Body of pancreas (tissue), 4 donors: Measurements from ENCODE around the gene IL6R.

Source experiments
- POLR2A ChIP-seq, 3 donors: fragments of 450-650 bp; IDR thresholded peaks; one replicate each; pipeline ENCODE4 v1.6.1; 2016; ENCODE audit warnings: antibody characterized with exemption in 3 of 3, mild to moderate bottlenecking in 2 of 3
- TF ChIP-seq, protein P1 (sequence below), 7 experiments: fragments of 450-650 bp in 4 of 7; fragments of 200-600 bp in 3 of 7; sonication (generic) in 3 of 7; IDR thresholded peaks; one replicate each; pipeline ENCODE4 v1.5.1; 2016 to 2019; ENCODE audit warnings: antibody characterized with exemption in 7 of 7

DNA sequence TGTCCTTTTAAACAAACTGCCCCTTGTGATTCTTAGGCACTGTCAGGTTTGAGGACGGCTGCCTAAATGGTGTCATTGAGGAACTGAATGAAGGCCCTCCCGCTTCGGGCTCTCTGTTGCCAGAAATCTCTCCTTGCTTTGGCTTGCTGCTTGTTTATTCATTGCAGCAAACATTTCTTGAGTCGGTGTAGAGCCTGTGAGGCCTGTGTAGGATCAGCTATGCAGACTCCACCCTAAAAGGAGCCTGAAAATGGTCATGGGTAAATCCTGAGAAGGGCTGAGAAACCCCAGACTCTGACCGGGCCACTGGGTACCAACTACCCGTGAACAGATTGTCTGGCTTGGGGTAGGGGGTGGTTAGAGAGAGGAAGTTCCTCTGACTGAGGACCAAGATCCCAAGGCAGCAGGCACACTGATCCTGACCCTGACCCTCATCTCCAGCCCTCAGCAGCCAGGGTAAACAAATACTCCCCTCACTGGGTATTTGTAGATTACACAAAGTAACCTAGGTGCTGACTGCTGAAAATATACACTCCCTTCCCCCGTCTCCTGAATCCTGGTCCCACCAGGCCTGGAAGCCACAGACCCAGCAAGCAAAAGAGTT lies 3.1 kb downstream of the IL6R start:
- TF ChIP-seq, protein P1, sequence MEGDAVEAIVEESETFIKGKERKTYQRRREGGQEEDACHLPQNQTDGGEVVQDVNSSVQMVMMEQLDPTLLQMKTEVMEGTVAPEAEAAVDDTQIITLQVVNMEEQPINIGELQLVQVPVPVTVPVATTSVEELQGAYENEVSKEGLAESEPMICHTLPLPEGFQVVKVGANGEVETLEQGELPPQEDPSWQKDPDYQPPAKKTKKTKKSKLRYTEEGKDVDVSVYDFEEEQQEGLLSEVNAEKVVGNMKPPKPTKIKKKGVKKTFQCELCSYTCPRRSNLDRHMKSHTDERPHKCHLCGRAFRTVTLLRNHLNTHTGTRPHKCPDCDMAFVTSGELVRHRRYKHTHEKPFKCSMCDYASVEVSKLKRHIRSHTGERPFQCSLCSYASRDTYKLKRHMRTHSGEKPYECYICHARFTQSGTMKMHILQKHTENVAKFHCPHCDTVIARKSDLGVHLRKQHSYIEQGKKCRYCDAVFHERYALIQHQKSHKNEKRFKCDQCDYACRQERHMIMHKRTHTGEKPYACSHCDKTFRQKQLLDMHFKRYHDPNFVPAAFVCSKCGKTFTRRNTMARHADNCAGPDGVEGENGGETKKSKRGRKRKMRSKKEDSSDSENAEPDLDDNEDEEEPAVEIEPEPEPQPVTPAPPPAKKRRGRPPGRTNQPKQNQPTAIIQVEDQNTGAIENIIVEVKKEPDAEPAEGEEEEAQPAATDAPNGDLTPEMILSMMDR (IDR thresholded peaks at IDR 0.05): no peak
- no peak for TF ChIP-seq POLR2A (IDR thresholded peaks at IDR 0.05)
